Endothelial cell of umbilical vein (primary cell): ENCODE measurements around the gene ESYT2. TPM values are rescaled to one million over a fixed set of nuclear protein-coding genes. Genes with fewer than 3 reads are reported as not detected.

ENCODE experiments used
- BruUV-seq: library from RNA; stranded (reverse); fragments of 400-500 nt; replicated peaks from 2 replicates; lab custom pipeline; 2021; lab: Mats Ljungman, UMichigan
- CTCF ChIA-PET: fragments of 300-600, 350-600 bp; sonication (Branson Sonifier 250); formaldehyde crosslinking; loops from one replicate; lab custom pipeline; 2021; ENCODE audit warnings: antibody characterized with exemption, inconsistent platforms; lab: Charles Lee
- POLR2A ChIA-PET: fragments of 300-600, 350-600 bp; sonication (Branson Sonifier 250); formaldehyde crosslinking; loops from one replicate; lab custom pipeline; 2021; ENCODE audit warnings: antibody characterized with exemption, inconsistent platforms; lab: Charles Lee
- DNase-seq: peaks from one replicate; pipeline ENCODE4 v3.0.0-alpha.2; 2011; ENCODE audit warnings: low read depth, low spot score
- FAIRE-seq: peaks from 2 replicates; lab custom pipeline; 2011; peaks lifted over from hg19 to GRCh38; lab: Jason Lieb, UNC
- H2AFZ ChIP-seq: 2 replicates; pipeline ENCODE4 v1.6.0; 2012; ENCODE audit warnings: low read depth, low read length, control low read depth, inconsistent platforms
- H3K27ac ChIP-seq: 2 replicates; pipeline ENCODE4 v1.5.1; 2011; ENCODE audit warnings: low read depth, mild to moderate bottlenecking, control low read depth, low read length, moderate library complexity; ENCODE audit not compliant: insufficient read depth
- H3K27me3 ChIP-seq, 2 experiments: 2 replicates each; pipeline versions ENCODE4 v1.6.0 to v1.6.1; 2011; ENCODE audit warnings: low read length in 2 of 2, mixed read lengths in 1 of 2; ENCODE audit not compliant: control insufficient read depth in 2 of 2, insufficient read depth in 2 of 2
- H3K36me3 ChIP-seq, 2 experiments: 2 replicates in 1 of 2; 3 replicates in 1 of 2; pipeline ENCODE4 v1.5.1; 2011; ENCODE audit warnings: low read length in 2 of 2, mild to moderate bottlenecking in 1 of 2, moderate library complexity in 1 of 2; ENCODE audit not compliant: control insufficient read depth in 2 of 2, insufficient read depth in 2 of 2; ENCODE audit errors: extremely low read depth in 1 of 2
- H3K4me1 ChIP-seq: 3 replicates; pipeline ENCODE4 v1.5.1; 2011; ENCODE audit warnings: mild to moderate bottlenecking, low read length; ENCODE audit not compliant: control insufficient read depth, insufficient read depth; ENCODE audit errors: extremely low read depth
- H3K4me2 ChIP-seq: 2 replicates; pipeline ENCODE4 v1.6.1; 2011; ENCODE audit warnings: low read length, control low read depth, mixed read lengths; ENCODE audit not compliant: insufficient read depth
- H3K4me3 ChIP-seq, 3 experiments: fragments of 200-600 bp in 1 of 3; sonication (generic), shearing (Covaris generic) in 1 of 3; replicated peaks in 1 of 3; 2 replicates each; pipeline ENCODE4 v1.5.1; 2011 to 2016; ENCODE audit warnings: control low read depth in 3 of 3, low read length in 3 of 3, mild to moderate bottlenecking in 2 of 3, inconsistent platforms in 1 of 3, low read depth in 1 of 3, moderate library complexity in 1 of 3; ENCODE audit not compliant: insufficient read depth in 1 of 3
- H3K79me2 ChIP-seq: 2 replicates; pipeline ENCODE4 v1.6.0; 2012; ENCODE audit warnings: low read length, inconsistent platforms; ENCODE audit not compliant: control insufficient read depth, insufficient read depth
- H3K9ac ChIP-seq: replicated peaks from 2 replicates; pipeline ENCODE3; 2011; ENCODE audit warnings: low read length, control low read depth; ENCODE audit not compliant: insufficient read depth; ENCODE audit errors: extremely low read depth
- H3K9me1 ChIP-seq: replicated peaks from 3 replicates; pipeline ENCODE4 v1.6.0; 2011; ENCODE audit warnings: mild to moderate bottlenecking, low read length; ENCODE audit not compliant: control insufficient read depth, insufficient read depth; ENCODE audit errors: extremely low read depth
- H3K9me3 ChIP-seq: replicated peaks from 2 replicates; pipeline ENCODE4 v1.5.1; 2012; ENCODE audit warnings: low read length, inconsistent platforms; ENCODE audit not compliant: control insufficient read depth, insufficient read depth
- H4K20me1 ChIP-seq: replicated peaks from 2 replicates; pipeline ENCODE3; 2011; ENCODE audit warnings: mild to moderate bottlenecking, low read length; ENCODE audit not compliant: control insufficient read depth, insufficient read depth; ENCODE audit errors: extremely low read depth
- CTCF ChIP-seq, 2 donors: IDR thresholded peaks; 1 replicate in 1 of 2; 2 replicates in 1 of 2; pipeline ENCODE4 v1.5.1; 2011; ENCODE audit warnings: low read length in 2 of 2, mild to moderate bottlenecking in 2 of 2, moderate library complexity in 2 of 2, control low read depth in 1 of 2, inconsistent platforms in 1 of 2, low read depth in 1 of 2; ENCODE audit not compliant: insufficient read depth in 1 of 2; ENCODE audit errors: extremely low read depth in 1 of 2
- EZH2 ChIP-seq: IDR thresholded peaks from 2 replicates; pipeline ENCODE4 v1.6.1; 2012; ENCODE audit warnings: borderline replicate concordance, low read depth, mild to moderate bottlenecking, moderate library complexity, low read length, inconsistent platforms; ENCODE audit not compliant: severe bottlenecking
- FOS ChIP-seq: IDR thresholded peaks from 2 replicates; pipeline ENCODE4 v1.6.1; 2011; ENCODE audit warnings: mild to moderate bottlenecking, low read length, moderate library complexity, borderline replicate concordance; ENCODE audit not compliant: insufficient read depth
- GATA2 ChIP-seq: IDR thresholded peaks from 2 replicates; pipeline ENCODE4 v1.7.0; 2011; ENCODE audit warnings: low read depth, mild to moderate bottlenecking, moderate library complexity, mixed read lengths, low read length; ENCODE audit not compliant: insufficient read length, insufficient read depth
- JUN ChIP-seq: IDR thresholded peaks from 2 replicates; pipeline ENCODE4 v1.6.1; 2011; ENCODE audit warnings: borderline replicate concordance, low read depth; ENCODE audit not compliant: insufficient read length, insufficient read depth
- MYC ChIP-seq: IDR thresholded peaks from one replicate; pipeline ENCODE4 v1.6.1; 2011; ENCODE audit warnings: mild to moderate bottlenecking, low read depth, low read length
- POLR2A ChIP-seq: IDR thresholded peaks from 2 replicates; pipeline ENCODE4 v1.6.1; 2012; ENCODE audit warnings: low read depth, mild to moderate bottlenecking, control low read depth, low read length
- POLR2AphosphoS5 ChIP-seq: IDR thresholded peaks from 2 replicates; pipeline ENCODE4 v1.6.1; 2012; ENCODE audit warnings: low read depth, mild to moderate bottlenecking, control low read depth, low read length, moderate library complexity; ENCODE audit not compliant: insufficient read depth
- dilution Hi-C: fragments of 300-500 bp; cut with MboI; formaldehyde crosslinking; loops from one replicate; pipeline ENCODE4 v1.15.0; 2019; ENCODE audit warnings: low sequenced_read_pairs; ENCODE audit not compliant: extremely low pct_ligation_motif_present
- intact Hi-C: fragments of 100-400 bp; cut with micrococcal nuclease; formaldehyde crosslinking; loops from one replicate; pipeline ENCODE4 v1.10.0; 2022
- polyA plus RNA-seq, 4 experiments: library from polyadenylated mRNA; depleted of rRNA in 3 of 4; stranded (reverse) in 3 of 4; unstranded in 1 of 4; fragments of >200 nt; gene quantifications; 2 replicates each; pipeline versions ENCODE4 v1.2.1 to v1.2.3, GENCODE V29; 2011 to 2012; ENCODE audit warnings: missing spikeins in 1 of 4
- total RNA-seq: library from RNA; stranded (reverse); gene quantifications from 2 replicates; pipeline ENCODE4 v1.2.3, GENCODE V29; 2021
- TF ChIP-seq, protein P1 (sequence below): IDR thresholded peaks from 2 replicates; pipeline ENCODE4 v1.6.1; 2011; ENCODE audit not compliant: insufficient read depth, insufficient read length

The ESYT2 gene
- total and polyA plus RNA-seq, 2 donors (not counting 3 experiments of a cell fraction or from before 2014, with no cell fraction given) = 18.8 to 46.6 TPM

- Histone ChIP-seq H3K4me2 (peak overlapping the region; percentile 90), H3K27ac (peak overlapping the region; percentile 95), H3K4me1 (peaks cover 62% of the 10 kb centered on the region), H3K9me3 (no peaks in the 10 kb centered on the region), H3K27me3 (no peaks in the 10 kb centered on the region), H3K9me1 (no peaks in the 10 kb centered on the region), H3K9ac (peak overlapping the region; percentile 84), H3K79me2 (peaks cover 65% of the 10 kb centered on the region), H3K36me3 (no peaks in the 10 kb centered on the region), H3K4me3 (peak overlapping the region in 1 of 3 experiments; percentile 55), H2AFZ (peak overlapping the region; percentile 2), H4K20me1 (no peaks in the 10 kb centered on the region)
- intact Hi-C loops (loop anchor here (1.0 to 2.0 kb wide), 5 partner anchors 11 to 114 kb away; partner anchors contain the start of genes DYNC2I1, ESYT2 and NCAPG2), dilution Hi-C loops (no loop called here)
- TSS peak; percentile 92 for BruUV-seq
- CTCF ChIA-PET = interaction anchor here (0.9 to 1.2 kb wide), 6 partner anchors 9 to 78 kb away, joined by 3 to 6 read pairs (median 4); partner anchors contain the start of gene ESYT2
- TF ChIP-seq MYC = peak; percentile 50
- TF ChIP-seq CTCF (IDR thresholded peaks at IDR 0.05; ENCODE audit: extremely low read depth in 1 of 2, insufficient read depth in 1 of 2, low read depth in 1 of 2, low read length in 2 of 2) = no peak
- TF ChIP-seq JUN = peak; percentile 78
- TF ChIP-seq, protein P1, sequence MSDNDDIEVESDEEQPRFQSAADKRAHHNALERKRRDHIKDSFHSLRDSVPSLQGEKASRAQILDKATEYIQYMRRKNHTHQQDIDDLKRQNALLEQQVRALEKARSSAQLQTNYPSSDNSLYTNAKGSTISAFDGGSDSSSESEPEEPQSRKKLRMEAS = no peak
- TF ChIP-seq POLR2A = peak; percentile 69
- TF ChIP-seq POLR2AphosphoS5 = peak; percentile 84
- TF ChIP-seq GATA2 = no peak
- peak; percentile 92 for TF ChIP-seq FOS
- TF ChIP-seq EZH2 = no peak
- DNase-seq (peak; percentile 98), FAIRE-seq (peak; percentile 88)
- POLR2A ChIA-PET = interaction anchor here (1.6 kb wide), 1 partner anchor 45 kb away, joined by 6 read pairs; no protein-coding TSS in a partner anchor
Measured at GRCh38 chr7:158818325-158819213, 10.7 kb downstream of the ESYT2 start.
